K562 (cell line): Measurements from ENCODE around the gene SRBD1.

Experiments
- CBFB ChIP-seq: sonication (generic); formaldehyde crosslinking; IDR thresholded peaks from 2 replicates; pipeline ENCODE4 v1.4.0; 2020; ENCODE audit warnings: mild to moderate bottlenecking, missing genetic modification reagents
- CHD4 ChIP-seq: fragments of 200-600 bp; sonication (generic); IDR thresholded peaks from 3 replicates; pipeline ENCODE4 v1.6.1; 2012; ENCODE audit warnings: low read depth, mild to moderate bottlenecking, mixed read lengths, low read length, inconsistent platforms; ENCODE audit not compliant: insufficient read depth, insufficient replicate concordance, poor library complexity, severe bottlenecking
- ELF1 ChIP-seq: fragments of 200-800 bp; sonication (Bioruptor generic); IDR thresholded peaks from 2 replicates; pipeline ENCODE4 v1.6.1; 2016; ENCODE audit warnings: missing genetic modification characterization, missing compliant biosample characterization
- GABPB2 ChIP-seq: fragments of 250-450 bp; sonication (Bioruptor Pico); conservative IDR thresholded peaks from 2 replicates; pipeline ENCODE4 v1.5.1; 2021; ENCODE audit warnings: mild to moderate bottlenecking
- JUNB ChIP-seq: fragments of 450-650 bp; formaldehyde crosslinking; conservative IDR thresholded peaks from 2 replicates; pipeline ENCODE4 v1.4.0; 2020; ENCODE audit warnings: mild to moderate bottlenecking
- POLR2AphosphoS5 ChIP-seq: IDR thresholded peaks from 2 replicates; pipeline ENCODE4 v1.6.1; 2011; ENCODE audit warnings: mild to moderate bottlenecking, low read depth, low read length, moderate library complexity; ENCODE audit not compliant: control insufficient read depth, insufficient read depth
- RFX5 ChIP-seq: IDR thresholded peaks from 2 replicates; pipeline ENCODE4 v1.6.1; 2011; ENCODE audit warnings: low read depth, mild to moderate bottlenecking, improper control_type of control experiment, low read length
- SAFB ChIP-seq: fragments of 200-400 bp; formaldehyde crosslinking; IDR thresholded peaks from 2 replicates; pipeline ENCODE4 v1.6.1; 2017; ENCODE audit warnings: low read depth, low read length, borderline replicate concordance
- YY1 ChIP-seq, 3 experiments: IDR thresholded peaks; 2 replicates each; pipeline ENCODE4 v1.6.1; 2011; ENCODE audit warnings: low read length in 2 of 3, mild to moderate bottlenecking in 2 of 3, moderate library complexity in 2 of 3, borderline replicate concordance in 1 of 3, control low read depth in 1 of 3, low read depth in 1 of 3; ENCODE audit not compliant: insufficient read depth in 3 of 3, insufficient replicate concordance in 2 of 3, control insufficient read depth in 1 of 3, insufficient read length in 1 of 3; ENCODE audit errors: extremely low read depth in 1 of 3
- ZC3H11A ChIP-seq: IDR thresholded peaks from 2 replicates; pipeline ENCODE4 v1.6.1; 2012; ENCODE audit warnings: low read depth, low read length, improper control_type of control experiment
- ZEB2 ChIP-seq: fragments of 450-650 bp; IDR thresholded peaks from 2 replicates; pipeline ENCODE4 v1.6.1; 2016
- ZFP36 ChIP-seq: fragments of 150-350 bp; IDR thresholded peaks from 2 replicates; pipeline ENCODE4 v1.6.1; 2018; ENCODE audit warnings: low read length, low read depth; ENCODE audit not compliant: partially characterized antibody
- TF ChIP-seq, protein P1 (sequence below), 2 experiments: fragments of 450-650 bp; formaldehyde crosslinking in 1 of 2; IDR thresholded peaks; 2 replicates each; pipeline versions ENCODE4 v1.4.0 to v1.6.1; 2014 to 2020; ENCODE audit warnings: mild to moderate bottlenecking in 2 of 2, borderline replicate concordance in 1 of 2, low read depth in 1 of 2
- TF ChIP-seq, protein P2 (sequence below): sonication (generic); formaldehyde crosslinking; IDR thresholded peaks from 2 replicates; pipeline ENCODE4 v1.9.0; 2022; ENCODE audit warnings: mild to moderate bottlenecking, missing genetic modification reagents

DNA sequence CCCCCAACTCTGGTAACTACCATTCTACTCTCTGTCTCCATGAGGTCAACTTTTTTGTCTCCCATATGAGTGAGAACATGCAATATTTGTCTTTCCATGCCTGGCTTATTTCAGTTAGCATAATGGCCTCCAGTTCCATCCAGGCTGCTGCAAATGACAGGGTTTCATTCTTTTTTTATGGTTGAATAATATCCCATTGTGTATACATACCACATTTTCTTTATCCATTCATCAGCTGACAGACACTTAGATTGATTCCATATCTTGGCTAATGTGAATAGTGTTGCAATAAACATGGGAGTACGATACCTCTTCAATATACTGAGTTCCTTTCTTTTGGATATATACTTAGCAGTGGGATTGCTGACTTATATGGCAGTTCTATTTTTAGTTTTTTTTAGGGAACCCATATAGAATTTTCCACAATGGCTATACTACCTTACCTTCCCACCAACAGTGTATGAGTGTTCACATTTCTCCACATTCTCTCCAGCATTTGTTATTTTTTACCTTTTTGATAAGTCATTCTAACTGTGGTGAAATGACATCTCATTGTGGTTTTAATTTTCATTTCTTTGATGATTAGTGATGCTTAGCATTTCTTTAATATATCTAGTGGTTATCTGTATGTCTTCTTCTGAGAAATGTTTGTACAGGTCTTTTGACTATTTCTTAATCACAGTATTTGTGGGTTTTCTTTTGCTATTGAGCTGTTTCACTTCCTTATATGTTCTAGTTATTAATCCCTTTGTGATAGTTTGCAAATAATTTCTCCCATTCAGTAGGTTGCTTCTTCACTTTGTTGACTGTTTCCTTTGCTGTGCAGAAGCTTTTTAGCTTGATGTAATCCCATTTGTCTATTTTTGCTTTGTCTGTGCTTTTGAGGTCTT lies 112.2 kb downstream of the SRBD1 start:
- TF ChIP-seq ZEB2 (no peak), CHD4 (no peak), RFX5 (no peak), ZFP36 (no peak), ZC3H11A (no peak), SAFB (no peak), POLR2AphosphoS5 (no peak), ELF1 (tag) (no peak), CBFB (CRISPR knock-in tag) (no peak), YY1 (IDR thresholded peaks at IDR 0.05; ENCODE audit: borderline replicate concordance in 1 of 3, control insufficient read depth in 1 of 3, extremely low read depth in 1 of 3, insufficient read depth in 3 of 3, insufficient read length in 1 of 3, insufficient replicate concordance in 2 of 3, low read depth in 1 of 3, low read length in 2 of 3) (no peak), JUNB (CRISPR knock-in tag) (no peak), GABPB2 (CRISPR knock-in tag) (no peak)
- TF ChIP-seq, protein P1, sequence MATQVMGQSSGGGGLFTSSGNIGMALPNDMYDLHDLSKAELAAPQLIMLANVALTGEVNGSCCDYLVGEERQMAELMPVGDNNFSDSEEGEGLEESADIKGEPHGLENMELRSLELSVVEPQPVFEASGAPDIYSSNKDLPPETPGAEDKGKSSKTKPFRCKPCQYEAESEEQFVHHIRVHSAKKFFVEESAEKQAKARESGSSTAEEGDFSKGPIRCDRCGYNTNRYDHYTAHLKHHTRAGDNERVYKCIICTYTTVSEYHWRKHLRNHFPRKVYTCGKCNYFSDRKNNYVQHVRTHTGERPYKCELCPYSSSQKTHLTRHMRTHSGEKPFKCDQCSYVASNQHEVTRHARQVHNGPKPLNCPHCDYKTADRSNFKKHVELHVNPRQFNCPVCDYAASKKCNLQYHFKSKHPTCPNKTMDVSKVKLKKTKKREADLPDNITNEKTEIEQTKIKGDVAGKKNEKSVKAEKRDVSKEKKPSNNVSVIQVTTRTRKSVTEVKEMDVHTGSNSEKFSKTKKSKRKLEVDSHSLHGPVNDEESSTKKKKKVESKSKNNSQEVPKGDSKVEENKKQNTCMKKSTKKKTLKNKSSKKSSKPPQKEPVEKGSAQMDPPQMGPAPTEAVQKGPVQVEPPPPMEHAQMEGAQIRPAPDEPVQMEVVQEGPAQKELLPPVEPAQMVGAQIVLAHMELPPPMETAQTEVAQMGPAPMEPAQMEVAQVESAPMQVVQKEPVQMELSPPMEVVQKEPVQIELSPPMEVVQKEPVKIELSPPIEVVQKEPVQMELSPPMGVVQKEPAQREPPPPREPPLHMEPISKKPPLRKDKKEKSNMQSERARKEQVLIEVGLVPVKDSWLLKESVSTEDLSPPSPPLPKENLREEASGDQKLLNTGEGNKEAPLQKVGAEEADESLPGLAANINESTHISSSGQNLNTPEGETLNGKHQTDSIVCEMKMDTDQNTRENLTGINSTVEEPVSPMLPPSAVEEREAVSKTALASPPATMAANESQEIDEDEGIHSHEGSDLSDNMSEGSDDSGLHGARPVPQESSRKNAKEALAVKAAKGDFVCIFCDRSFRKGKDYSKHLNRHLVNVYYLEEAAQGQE (IDR thresholded peaks at IDR 0.05; ENCODE audit: borderline replicate concordance) = no peak
- TF ChIP-seq, protein P1 (CRISPR knock-in tag; IDR thresholded peaks at IDR 0.05; ENCODE audit: low read depth) = no peak
- TF ChIP-seq, protein P2, sequence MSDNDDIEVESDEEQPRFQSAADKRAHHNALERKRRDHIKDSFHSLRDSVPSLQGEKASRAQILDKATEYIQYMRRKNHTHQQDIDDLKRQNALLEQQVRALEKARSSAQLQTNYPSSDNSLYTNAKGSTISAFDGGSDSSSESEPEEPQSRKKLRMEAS (CRISPR knock-in tag) = no peak
